AG10803 (cell line): ENCODE measurements around the gene GALNT4.
A peak's percentile ranks its signal among the peaks of the same experiment; 100 is the strongest.

Source experiments
- DNase-seq: peaks from one replicate; pipeline ENCODE4 v3.0.0; 2010; ENCODE audit warnings: low read depth
- H3K4me3 ChIP-seq: 2 replicates; pipeline ENCODE4 v1.5.1; 2011; ENCODE audit warnings: mild to moderate bottlenecking, low read length, control low read depth
- TF ChIP-seq, protein P1 (sequence below): conservative IDR thresholded peaks from 2 replicates; pipeline ENCODE4 v1.5.1; 2011; ENCODE audit warnings: mild to moderate bottlenecking, low read length, control low read depth, inconsistent platforms

The GALNT4 gene

DNA sequence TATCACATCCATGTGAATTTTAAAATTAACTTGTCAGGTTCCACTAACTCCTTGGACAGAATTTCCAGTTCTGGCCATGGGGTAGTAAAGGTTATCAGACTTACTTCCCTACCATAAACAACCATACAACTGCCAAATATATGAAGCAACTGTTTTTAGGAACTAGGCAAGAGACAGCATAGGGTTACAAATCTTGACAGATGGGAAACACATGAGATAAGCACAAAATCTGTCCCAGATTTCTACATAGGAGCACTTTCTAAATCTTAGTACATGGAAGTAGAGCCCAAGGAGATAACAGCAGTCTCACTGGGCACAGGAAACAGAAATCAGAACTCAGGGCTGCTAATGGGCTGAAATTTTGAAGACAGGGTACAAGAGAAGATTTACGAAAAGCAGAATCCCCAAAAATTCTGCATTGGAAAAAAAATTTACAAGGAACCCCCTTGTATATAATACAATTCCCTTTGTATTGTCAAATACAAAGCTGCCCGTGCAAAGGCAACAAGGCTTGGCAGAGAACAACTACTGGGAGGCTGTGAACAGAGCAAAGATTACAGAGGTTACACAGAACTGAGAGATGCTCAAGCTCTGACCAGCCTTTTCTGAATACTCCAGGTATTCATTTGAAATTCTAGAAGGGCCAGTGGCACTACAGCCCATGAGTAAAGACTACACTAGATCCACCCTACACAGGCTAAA is 43.2 kb downstream of the GALNT4 start:
- DNase-seq, result no peak
- TF ChIP-seq, protein P1, sequence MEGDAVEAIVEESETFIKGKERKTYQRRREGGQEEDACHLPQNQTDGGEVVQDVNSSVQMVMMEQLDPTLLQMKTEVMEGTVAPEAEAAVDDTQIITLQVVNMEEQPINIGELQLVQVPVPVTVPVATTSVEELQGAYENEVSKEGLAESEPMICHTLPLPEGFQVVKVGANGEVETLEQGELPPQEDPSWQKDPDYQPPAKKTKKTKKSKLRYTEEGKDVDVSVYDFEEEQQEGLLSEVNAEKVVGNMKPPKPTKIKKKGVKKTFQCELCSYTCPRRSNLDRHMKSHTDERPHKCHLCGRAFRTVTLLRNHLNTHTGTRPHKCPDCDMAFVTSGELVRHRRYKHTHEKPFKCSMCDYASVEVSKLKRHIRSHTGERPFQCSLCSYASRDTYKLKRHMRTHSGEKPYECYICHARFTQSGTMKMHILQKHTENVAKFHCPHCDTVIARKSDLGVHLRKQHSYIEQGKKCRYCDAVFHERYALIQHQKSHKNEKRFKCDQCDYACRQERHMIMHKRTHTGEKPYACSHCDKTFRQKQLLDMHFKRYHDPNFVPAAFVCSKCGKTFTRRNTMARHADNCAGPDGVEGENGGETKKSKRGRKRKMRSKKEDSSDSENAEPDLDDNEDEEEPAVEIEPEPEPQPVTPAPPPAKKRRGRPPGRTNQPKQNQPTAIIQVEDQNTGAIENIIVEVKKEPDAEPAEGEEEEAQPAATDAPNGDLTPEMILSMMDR, result no peak

DNA sequence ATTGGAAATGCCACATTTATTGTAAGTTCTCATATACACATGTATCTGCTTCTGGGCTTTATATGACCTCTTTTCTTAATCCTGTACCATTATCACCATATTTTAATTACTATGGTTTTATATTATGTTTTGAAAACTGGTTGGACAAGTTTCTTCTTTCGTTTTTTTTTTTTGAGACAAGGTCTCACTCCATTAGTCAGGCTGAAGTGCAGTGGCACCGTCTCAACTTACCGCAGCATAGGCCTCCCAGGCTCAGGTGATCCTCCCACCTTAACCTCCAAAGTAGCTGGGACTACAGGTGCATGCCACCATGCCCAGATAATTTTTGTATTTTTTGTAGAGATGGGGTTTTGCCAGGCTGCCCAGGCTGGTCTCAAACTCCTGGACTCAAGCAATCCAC is 44.6 kb downstream of the GALNT4 start:
- TF ChIP-seq, protein P1, result no peak
- DNase-seq, result no peak
- no peak overlapping the region for H3K4me3 ChIP-seq

More for the DNA sequence above, 43.2 kb downstream of the GALNT4 start:
- H3K4me3 ChIP-seq, result no peak overlapping the region

DNA sequence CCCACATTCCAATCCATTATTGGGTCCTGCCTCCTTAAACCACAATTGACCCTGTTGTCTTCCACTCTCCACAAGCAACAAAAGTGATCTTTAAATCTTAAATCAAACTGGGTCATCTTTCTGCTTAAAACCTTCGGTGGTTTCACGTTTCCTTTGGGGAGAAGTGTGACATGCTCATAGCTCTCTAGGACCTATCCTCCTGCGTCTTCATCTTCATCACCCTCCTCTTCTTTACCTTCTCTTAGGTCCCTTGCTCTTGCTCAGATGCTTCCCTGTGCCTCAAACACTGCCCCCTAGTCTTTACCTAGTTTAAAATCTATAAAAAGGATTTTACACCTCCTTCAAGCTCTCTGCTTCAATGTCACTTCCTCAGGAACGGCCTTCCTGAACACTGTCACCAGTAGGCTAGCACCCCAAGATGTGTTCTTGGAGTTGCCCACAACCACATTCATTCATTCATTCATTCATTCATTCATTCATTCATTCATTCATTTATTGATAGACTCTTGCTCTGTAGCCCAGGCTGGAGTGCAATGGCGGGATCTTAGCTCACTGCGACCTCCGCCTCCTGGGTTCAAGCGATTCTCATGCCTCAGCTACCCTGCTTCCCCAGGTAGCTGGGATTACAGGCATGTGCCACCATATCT is 46.8 kb downstream of the GALNT4 start:
- H3K4me3 ChIP-seq, result no peak overlapping the region
- TF ChIP-seq, protein P1, result no peak
- DNase-seq, result no peak

DNA sequence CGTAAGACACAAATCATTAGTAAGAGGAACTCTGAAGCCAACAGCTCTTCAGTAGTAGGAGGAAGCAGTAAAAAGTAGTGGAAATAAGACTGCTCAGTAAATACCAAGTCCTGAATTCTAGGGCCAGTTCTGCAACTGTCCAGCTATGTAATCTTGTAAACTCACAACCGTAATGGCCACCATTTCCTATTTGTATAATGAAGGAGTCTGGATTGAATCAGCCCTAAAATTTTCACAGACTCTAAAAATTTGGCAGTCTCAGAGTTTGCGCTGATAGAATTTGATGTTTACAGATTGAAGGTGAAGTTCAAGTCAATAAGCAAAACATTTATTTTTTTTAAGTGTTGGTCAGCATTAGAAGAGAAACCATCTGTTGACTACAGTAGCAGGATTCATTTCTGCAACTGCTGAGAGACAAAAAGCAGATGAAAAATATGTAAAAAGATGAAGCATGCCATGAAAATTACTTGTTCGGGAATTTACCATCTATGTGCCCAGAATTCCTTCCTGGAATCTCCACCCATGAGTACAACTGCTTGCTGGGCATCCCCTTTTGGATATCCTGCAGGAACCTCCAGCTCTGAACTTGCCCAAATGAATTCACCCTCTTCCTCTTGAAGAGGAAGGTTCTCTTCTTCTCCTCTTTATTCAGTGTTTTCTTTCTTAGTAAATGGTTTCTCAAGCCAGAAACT is 47.5 kb downstream of the GALNT4 start:
- no peak overlapping the region for H3K4me3 ChIP-seq
- DNase-seq, result peak; percentile 10
- TF ChIP-seq, protein P1, result no peak

DNA sequence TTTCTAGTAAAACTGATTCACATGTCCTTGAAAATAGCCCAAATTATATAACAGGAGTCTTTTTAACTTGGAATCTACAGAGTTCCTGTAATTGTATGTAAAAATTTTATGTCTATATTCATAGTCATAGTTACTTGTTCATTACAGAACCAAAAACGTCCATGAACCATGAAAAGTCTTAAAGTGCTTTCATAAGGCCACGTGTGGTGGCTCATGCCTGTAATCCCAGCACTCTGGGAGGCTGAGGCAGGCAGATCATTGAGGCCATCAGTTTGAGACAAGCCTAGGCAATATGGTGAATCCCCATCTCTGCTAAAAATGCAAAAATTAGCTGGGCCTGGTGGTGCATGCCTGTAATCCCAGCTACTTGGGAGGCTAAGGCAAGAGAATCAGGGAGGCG is 48.4 kb downstream of the GALNT4 start:
- DNase-seq, result no peak
- TF ChIP-seq, protein P1, result no peak
- no peak overlapping the region for H3K4me3 ChIP-seq

DNA sequence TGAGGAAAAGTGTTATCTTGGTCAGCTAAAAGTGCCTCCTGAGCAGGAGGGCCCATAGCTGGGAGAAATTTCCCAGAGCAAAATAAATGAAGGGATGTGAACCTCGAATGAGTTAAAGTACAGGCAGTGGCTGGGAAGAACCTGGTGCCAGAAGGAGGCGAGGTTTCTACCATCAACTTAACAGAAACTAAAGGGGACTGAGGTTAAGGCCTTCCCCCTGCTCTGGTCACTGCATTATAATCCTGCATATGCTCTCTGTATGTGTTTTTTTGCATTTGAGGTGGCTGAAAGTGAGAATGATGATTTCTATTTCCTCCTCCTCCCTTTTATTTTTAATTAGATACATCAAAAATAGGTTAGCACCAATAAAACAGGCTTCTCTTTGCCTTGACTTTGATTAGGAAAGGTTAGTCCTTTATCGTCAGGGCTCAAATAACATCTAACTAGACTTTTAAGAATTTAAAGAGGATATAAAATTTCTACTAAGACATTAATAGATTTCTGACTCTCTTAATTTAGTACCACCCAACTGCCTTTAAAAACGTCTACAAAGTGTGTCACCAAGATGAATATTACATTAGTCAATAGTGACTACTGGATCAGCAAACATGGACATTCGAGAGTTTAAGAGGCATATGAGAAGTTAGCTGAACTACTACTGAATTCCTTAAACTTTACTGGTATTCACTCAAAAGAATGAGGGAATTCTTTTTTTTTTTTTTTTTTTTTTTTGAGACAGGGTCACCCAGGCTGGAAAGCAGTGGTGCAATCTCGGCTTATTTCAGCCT is 49.2 kb downstream of the GALNT4 start:
- no peak overlapping the region for H3K4me3 ChIP-seq
- DNase-seq, result no peak
- TF ChIP-seq, protein P1, result no peak
